CD4-positive, alpha-beta T cell treated with Interleukin-4 for 4 hours (primary cell): Measurements from ENCODE around the gene LRMDA.

ENCODE experiments used
- DNase-seq: peaks from one replicate; pipeline ENCODE4 v3.0.0-alpha.2; 2020

Gene LRMDA

DNA sequence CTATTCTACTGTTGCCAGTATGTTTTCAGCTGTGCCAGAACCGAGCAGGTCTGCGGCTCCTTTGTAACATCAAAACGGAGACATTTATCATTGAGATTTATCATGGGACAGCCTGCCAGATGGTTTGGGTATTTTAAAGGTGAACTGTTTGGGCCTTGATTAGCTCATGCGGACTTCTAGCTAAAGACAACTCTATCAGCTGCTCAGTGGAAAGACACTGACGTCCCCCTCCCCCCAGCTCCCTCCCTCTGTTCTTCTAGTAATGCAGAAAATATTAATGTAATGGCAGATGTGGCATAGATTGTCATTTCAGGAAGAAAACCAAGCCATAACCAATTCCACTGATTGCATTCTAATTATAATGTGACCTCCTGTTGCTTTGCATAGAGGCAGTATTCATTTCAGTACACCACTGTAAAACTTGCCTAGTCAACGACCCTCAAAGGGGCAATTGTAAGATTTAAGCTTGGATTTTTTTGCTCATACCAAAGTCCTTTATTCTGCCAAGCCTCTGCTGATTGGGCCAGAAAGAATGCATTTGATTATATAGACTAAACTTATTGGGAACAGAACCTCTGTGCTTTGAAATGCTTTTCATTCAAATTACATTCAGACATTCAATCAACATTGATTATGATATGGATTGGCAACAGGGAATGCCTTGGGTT is 966.8 kb downstream of the LRMDA start:
- DNase-seq = no peak

DNA sequence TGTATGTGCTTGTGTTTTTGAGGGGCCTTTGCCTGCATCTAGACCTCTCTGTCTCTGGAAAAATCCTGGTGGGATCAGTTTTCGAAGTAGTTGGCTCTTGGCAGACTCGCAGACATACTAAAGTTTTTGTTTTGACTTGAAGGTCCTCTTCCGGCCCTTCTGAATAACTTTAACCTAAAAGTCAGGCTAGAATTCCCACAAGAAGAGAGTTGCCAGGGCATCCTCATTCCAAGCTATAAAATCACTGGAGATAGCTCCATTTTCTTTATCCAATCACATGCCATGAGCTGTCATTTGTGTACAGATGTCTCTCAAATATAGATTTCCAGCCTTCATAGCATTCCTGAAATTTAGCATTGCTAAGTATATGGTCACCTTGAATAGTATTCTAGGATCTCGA is 967.8 kb downstream of the LRMDA start:
- DNase-seq = no peak

DNA sequence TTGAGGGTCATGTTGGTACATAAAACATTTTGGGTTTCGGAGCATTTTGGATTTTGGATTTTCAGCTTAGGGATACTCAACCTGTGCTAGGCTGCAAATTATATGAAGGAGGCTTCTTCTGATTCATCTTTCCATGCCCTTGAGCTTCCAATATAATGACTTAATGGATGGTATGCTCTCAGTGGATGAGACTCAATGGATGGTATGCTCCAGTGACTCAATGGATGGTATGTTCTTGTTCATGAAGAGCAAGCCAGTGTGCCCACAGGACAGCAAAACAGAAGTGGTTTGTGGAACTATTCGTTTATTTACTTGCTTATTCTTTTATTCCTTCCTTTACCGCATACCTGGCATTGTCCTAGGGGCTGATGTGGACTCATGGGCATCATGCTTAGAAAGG is 969.6 kb downstream of the LRMDA start:
- no peak for DNase-seq

DNA sequence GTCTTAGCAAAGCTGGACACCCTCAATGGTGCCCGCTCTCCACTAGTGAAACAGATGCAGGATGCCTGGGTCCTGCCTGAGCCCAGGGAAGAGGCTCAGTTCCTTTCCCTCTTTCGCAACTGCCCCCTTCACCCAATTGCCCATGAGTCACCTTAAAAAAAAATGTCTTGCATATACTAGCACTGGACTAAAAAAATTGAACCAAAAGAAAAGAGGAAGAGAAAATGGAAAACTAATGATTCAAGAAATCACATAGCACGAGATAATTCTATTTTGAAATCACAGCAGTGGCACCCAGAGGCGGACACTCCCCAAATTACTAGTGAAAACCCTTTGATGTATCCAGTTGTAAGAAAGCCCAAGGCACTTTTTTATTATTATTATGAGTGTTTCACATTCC is 972.5 kb downstream of the LRMDA start:
- no peak for DNase-seq

DNA sequence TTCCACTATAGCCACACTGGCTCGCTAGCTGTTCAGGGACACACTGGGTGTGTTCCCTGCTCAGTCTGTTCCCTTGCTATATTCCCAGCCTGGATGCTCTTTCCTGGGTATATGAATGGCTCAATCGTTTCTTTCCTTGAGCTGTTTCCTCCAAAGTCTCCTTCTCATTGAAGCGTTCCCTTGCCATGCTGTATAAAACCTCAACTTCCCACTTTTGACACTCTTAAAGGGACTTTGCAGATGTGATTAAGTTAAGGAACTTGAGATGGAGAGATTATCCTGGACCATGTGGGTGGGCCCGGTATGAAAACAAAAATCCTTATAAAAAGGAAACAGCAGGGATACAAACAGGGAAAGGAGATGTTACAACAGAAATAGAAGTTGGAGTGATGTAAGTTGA is 973.1 kb downstream of the LRMDA start:
- no peak for DNase-seq

DNA sequence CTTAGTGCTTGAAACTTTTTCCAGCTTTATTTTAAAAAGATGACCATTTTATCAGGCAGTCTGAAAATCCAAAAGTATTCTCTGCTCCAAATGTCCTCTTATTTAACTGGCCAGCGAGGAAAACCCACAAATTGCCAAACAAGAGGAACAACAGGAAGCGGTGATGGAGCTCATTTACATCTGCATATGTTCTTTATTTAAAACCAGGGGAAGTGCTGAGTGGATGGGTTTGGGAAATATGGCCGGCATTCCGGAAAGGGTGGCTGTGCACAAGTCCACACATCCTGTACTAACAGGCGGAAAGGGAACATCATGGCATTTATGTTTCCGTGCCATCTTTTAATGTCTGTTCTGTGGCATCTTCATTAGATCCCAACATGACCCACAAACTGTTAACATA is 974.5 kb downstream of the LRMDA start:
- DNase-seq = no peak

DNA sequence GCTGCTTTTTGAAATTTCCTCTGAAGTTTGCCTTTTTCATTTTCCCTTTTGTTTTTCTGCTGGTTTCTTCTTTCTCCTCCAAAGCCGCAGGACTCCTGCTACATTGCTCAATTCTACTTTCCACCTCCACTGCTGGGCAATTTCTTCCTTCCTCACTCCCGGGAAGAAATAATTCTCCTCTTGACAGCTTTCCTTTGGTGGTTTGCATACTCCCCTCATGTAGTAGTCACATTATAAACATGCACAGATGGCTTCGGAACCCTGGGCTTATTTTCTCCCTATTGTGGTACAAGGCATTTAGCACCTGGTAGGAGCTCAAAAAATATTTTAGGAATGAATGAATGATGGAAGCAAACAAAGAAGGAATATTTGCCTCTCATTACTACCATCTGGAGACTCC is 977.2 kb downstream of the LRMDA start:
- no peak for DNase-seq

DNA sequence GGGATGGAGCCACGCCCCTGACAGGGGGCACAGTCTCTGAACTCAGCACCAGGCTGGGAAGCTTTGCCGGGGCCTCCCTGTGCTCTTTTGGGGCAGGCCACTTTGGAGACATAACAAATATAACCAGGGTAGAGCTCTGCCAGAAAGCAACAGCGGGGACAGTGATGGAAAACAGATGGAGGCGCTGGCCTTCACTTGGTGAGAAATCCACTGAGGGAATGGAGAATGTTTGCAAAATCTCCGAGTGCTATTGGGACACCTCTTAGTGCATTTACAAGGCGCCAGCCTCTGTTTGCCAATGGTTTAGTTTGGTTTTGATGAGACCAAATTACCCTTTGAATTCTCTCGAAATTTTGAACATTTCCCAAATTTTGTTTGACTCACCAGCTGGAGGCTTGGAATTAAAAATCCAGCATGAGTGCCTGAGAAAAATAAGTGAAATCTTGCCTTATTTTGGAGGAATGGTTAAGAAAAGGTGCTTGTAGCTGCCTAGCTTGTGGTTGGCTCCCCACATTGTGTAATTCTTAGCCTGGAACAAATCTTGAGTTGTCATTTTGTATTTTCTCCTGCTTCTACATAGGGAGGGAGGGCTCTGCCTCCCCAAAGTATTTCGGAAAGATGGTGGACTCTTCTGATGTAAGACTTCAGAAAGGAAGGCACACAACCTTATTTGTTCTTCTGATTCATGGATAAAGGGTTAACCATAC is 980.5 kb downstream of the LRMDA start:
- no peak for DNase-seq

DNA sequence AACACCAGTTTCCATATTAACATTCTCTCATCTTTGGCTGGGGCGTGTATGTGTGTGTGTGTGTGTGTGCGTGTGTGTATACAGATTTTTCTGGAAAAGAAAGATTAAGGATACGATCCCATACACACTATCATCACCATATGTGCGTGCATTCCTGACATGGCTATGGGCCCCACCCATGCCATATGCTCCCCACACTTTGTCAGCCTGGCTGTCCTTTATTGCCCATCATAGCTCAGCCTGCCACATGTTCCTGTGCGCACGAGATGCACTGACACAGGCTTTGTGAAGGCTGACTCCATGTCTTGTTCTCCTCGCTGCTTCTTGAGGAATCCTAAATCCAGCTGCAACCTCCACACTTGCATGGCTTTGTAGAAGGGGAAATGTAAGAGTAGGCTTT is 984.1 kb downstream of the LRMDA start:
- DNase-seq = no peak

DNA sequence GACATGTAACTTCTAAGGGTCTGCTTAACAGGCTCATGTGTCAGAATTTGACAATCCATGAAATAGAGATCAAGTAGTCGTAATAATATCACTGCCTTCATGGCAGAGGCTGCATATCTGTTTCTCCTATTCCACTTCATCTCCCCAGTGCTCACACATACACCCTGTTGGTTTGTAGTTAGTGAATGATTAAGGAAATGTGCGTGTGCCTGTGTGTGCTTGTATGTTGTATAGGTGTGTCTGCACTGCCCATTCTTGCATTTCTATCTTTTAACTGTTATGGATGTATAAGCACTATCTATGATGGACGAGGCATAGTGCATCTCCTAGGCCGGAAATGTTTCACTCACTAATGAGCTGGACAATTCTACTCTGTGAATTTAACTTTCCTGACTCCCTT is 985.2 kb downstream of the LRMDA start:
- no peak for DNase-seq

DNA sequence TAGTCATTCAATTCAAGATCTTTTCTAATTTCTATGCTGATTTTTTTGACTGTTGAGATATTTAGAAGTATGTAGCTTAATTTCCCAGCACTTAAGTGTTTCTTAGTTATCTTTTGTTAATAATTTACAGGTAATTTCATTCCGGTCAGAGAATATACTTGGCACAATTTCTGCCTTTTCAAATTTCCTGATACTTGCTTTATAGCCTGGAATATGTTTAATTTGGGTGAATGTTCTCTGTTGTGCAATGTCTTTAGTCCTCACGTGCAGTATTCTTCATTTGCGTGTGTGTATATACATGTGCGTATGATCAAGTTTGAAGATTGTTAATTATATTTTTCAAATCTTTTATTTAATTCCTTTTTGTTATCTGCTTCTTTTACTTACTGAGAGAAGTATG is 989.3 kb downstream of the LRMDA start:
- DNase-seq = no peak

DNA sequence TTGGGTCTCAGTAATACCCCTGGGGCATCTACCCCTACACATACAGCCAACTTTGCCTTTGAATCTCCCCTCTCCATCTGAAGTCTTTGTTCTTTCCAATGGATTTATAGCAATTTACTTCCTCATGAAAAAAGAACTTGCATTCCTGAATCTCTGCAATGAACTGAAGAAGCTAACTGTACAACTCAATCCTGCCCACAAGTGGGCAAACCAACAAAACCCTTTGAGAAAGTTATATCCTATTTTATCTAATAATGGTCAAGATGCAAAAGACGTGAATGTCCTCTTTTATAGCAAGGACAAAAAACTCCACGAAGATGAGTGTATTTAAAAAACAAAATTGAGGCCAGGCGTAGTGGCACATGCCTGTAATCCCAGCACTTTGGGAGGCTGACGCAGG is 991.3 kb downstream of the LRMDA start:
- no peak for DNase-seq

DNA sequence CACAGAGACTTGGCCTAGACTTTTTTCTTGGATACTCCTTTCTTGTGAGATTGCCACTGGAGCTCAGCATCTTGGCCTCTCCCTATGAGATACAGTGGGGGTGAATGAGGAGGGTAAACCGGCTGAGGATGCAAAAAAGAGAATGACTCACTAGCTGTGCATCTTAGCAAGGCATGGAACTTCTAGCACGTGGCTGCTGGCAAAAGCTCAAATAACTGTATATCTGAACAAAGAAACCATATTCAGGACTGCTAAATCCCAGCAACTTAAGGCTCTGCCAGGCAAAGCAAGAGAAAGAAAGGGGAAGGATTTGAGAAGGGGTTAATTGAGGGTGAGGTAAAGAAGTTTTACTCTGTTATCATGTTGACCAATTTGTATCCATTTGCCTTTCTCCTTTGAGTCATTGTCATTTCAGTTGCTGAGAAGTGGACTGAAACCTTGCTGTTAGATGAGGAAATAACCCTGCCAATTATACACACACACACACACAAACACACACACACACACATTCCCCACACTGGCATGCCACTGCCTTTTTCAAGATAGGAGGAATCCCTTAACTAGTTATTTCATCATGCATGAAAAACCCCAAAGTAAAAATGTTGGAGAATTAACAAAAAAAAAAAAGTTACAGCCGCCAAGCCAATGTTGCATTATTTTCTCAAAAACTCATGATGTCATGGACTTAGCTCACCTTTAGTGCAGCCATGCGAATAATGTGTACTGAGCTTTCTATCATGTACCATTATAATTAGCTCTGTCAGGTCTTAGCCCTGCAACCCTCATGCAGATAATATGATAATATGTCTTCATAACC is 997.3 kb downstream of the LRMDA start:
- no peak for DNase-seq

DNA sequence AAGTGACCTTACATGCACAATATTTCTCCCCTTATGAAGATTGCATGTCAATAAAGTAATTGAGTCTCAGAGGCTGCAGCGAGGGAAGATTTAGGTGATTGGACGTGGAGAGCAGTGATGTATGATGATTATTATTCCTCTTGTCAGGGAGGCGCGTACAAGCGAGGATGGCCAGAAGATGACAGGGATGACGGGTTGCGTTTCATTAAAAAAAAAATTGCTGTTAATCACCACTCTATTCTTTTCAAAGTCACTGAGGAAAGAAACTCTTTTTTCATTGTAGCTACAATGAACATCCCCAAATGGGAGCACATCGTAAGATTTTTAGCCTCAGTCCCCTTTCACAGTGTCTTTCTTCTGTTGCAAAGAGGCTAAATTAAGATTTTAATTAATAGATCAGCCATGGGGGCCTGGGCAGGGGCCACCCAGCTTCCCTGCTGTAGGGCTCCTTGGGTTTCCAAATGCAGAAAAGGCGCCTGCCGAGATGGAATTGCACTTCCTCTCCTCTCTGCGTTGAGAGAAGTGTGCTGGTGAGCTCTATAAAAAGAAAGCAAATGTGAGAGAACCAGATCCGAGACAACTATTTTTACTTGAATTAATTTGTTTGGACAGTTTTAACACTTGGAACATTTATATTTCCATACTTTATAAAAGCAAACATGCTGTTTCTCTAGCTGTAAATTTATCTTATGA is 998.1 kb downstream of the LRMDA start:
- DNase-seq = no peak

DNA sequence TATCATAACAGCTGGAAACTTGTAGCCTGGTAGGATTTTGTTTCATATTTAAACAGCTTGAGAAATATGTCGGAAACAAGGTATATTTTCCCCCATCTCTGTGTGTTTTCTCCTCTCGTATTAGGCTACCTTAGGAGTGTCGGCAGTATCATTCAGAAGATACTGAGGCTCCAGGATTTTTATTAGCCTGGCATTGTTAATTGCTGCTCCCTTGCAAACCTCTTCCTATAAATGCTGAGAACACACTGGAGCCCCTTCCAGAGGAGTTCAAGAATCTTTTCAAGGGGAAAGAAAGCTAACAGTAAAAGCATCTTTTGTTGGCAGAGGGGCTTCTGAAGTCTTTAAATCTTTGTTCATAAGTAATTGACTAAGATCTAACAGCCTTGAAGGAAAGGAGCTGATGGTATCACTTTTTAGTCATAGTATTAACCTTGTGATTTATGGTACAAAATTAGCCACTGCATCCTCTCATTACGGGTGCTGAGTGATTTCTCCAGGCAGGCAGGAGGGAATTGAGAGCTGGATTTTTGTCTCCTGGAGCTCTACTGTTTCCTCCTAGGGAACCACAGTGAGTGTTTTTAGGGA is 998.7 kb downstream of the LRMDA start:
- no peak for DNase-seq

DNA sequence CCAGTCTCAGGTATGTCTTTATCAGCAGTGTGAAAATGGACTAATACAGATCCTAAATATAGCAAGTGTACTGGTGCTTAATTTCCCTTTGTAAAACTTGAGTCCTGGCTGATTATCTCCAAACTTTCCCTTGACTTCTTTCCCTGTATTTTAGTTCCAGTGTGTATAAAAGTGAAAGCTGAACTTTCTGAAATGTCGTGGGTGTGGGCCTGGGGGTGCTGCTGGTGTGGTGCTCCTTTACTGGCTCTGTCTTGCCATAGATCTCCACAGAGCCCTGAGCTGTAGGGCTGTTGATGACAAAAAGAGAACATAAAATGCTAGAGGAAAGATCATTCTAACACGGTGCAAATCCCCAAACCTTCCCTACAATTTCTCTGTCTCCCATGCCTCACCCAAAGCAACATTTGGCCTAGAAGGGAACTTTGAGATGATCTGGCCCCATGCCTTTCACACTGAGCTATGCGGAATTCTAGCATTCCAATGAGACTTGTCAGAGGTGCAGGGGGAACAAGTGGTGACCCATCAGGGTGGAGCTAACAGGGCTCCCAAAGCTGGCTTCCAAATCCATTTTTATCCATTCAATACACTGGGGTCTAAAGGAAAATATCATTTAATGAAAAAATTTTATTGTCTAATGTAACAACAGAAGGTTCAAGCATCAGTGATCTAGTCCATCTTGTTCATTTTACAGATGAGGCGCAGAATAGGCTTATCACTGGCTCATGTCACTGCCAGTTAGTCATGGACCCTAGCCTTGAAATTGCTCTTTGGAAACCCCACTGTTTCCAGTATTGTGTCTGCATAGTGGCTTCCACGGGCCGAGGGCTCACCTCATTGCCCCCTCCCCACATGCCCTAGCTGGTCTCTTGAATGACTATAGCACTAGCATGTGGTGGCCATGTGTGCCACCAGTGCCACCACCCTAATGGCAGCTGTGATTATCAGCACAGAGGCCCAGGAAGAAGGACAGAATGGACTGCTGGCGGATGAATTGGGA is 1000.9 kb downstream of the LRMDA start:
- DNase-seq = no peak

DNA sequence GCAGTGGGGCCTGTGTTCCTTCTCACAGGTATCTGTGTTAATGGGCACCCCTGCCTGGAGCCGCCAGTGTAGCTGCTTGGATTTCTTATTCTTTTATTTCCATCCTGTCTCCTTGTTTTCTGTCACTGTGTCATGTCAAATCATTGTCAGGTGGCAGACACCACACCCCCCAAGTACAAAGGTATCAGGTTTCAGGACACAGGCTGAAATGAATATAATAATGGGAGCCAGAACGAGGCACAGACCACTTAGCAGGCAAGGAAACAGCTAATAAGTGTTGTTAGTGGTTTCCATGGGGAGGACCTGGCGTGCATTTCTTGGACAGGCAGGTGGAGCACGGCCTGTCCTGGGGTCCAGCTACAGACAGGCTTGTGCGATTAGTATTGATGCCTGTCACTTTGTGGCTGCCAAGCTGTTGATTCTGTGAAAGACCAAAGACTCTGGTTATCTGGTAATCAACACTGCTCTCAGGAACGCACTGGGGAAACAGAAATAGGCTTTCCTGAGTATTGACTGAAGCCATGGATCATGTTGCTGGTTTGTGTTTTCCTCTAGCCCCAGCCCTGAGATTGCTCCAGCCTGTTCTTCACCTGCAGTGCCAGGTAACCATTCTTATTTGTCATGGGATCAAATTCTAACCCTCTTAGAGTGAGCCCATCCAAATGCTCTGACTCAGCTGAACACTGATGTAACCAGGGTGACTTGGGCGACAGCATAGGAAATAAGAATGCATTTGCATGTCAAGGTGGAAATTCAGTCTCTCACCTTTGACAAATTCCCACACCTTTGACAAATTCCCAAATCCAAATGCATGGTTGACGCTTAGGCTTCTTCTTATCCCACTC is 1002.0 kb downstream of the LRMDA start:
- DNase-seq = no peak

DNA sequence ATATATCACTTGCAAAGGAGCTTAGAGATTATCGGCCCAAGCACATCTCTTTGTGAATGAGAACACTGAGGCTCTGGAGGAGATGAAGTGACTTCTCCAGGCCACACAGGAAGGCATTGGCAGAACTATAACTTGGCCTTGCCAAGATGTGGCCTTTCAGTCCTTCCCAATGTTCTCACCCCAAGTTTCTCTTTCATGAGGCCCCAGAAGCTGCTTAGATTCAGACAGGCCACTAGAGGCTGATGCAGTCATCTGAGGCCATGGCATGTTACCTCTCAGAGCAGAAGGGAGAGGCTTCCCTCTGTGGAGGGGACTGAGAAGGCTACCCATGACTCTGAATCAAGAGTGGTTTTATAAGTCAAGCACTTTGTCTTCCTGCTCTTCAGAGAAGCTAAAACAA is 1003.7 kb downstream of the LRMDA start:
- DNase-seq = no peak

DNA sequence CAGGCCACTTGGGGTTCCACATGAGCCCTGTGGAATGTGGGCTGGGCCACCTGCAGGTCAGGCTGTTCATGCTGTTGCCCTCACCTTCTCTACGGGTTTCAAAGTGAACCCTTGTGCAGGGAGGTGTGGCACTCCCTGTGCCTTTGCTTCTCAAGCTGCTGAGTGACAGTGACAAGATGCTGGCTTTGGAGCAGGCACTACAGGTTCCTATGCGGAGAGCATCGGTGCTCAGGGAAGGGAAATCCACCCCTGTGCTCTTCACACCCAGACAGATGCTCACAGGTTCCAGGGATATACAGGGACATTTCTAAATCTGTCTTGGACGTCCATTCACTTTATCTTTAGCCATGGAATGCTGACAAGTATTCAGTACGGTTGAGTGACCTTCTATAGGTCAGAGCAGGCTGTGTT is 1005.0 kb downstream of the LRMDA start:
- no peak for DNase-seq

DNA sequence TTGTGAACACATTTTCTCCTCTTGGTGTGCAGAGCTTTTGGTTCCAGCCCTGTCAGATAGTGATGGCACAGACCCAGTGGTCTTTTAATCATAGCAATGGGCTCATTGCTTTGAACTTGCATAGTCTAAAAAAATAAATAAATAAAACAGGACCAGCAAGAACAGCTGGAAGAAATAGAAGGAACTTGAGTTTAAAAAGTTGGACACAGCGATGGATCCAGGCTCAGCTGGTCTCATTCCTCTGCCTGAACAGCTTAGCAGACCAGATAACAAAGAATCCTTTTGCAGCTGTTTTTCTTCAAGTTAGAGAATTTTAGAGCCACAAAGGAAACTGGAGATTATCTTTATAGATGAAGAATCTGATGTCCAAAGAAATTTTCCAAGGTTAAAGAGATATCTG is 1005.6 kb downstream of the LRMDA start:
- no peak for DNase-seq

DNA sequence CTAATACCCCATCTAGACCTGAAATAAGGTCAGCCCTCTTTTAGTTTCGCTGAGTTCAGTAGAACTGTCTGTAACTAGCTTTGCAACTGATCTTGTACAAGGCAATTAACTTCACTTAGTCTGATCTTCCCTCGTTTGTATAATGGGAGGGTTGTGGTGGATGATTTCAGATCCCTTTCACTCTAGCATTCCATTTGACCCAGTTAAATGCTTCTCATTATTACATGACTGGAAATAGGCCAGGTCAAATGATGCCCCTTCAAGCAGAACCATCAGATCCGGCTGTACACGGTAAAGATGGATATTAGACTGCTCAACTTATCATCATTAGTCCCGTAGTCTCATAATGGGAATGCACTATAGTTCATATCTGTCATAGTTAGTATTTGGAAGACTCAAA is 1009.0 kb downstream of the LRMDA start:
- no peak for DNase-seq
